ENCODE measurements around the gene CYP3A4. TPM values are rescaled to one million over a fixed set of nuclear protein-coding genes. Genes with fewer than 3 reads are reported as not detected.

The CYP3A4 gene
- total and polyA plus RNA-seq, 9 of the 15 experiments (the other 6 are each of a cell fraction or from before 2014, with no cell fraction given) = 0.07 to 0.08 TPM; not detected in 7

GRCh38 chr7:99742737-99743394 lies 41.1 kb downstream of the CYP3A4 start:
- no peak overlapping the region for H3K27ac ChIP-seq (ENCODE audit: extremely low read depth, low read depth, low read length)
- intact Hi-C loops (cut with micrococcal nuclease) (no loop called here), in situ Hi-C loops (cut with MboI) (no loop called here)
- H3K9me1 ChIP-seq (ENCODE audit: control insufficient read depth, insufficient read depth, low read length) = no peaks in the 10 kb centered on the region
- no peaks in the 10 kb centered on the region for H3K9me3 ChIP-seq (replicated peaks; ENCODE audit: control insufficient read depth, insufficient read depth, low read depth, low read length)
- no peak for DNase-seq (ENCODE audit: extremely low read depth in 1 of 4, low spot score in 3 of 4)
- no peaks in the 10 kb centered on the region for H3K27me3 ChIP-seq (ENCODE audit: control insufficient read depth in 2 of 2, insufficient read depth in 2 of 2, low read length in 2 of 2)
- H4K20me1 ChIP-seq (replicated peaks; ENCODE audit: control insufficient read depth, insufficient read depth, low read length) = no peaks in the 10 kb centered on the region
- no peak overlapping the region for H3K9ac ChIP-seq (ENCODE audit: insufficient read depth in 1 of 2, low read depth in 2 of 2, low read length in 2 of 2)
- no peak for FAIRE-seq
- H3K4me3 ChIP-seq = no peak overlapping the region
- no peak overlapping the region for H3K4me2 ChIP-seq (ENCODE audit: insufficient read depth, low read length)
- ChIA-PET CTCF (ENCODE audit: low intra/inter-chr PET ratio) (no interaction called here), POLR2A (no interaction called here)
- 5% methylated on average over 4 of the region's 4 CpGs for WGBS (ENCODE audit: insufficient coverage, low coverage, missing lambda C conversion rate)
- ATAC-seq = no peak
- no TSS peak for BruUV-seq (replicated peaks)
- H2AFZ ChIP-seq (ENCODE audit: low read depth, low read length) = no peak overlapping the region
- H3K79me2 ChIP-seq (ENCODE audit: control insufficient read depth, insufficient read depth, low read length) = no peaks in the 10 kb centered on the region
- H3K4me1 ChIP-seq (replicated peaks in 1 of 2; ENCODE audit: control insufficient read depth in 2 of 2, insufficient read depth in 2 of 2, low read length in 2 of 2) = no peaks in the 10 kb centered on the region
- H3K36me3 ChIP-seq (ENCODE audit: control insufficient read depth, insufficient read depth, low read length) = no peaks in the 10 kb centered on the region
- TF ChIP-seq, protein P1, sequence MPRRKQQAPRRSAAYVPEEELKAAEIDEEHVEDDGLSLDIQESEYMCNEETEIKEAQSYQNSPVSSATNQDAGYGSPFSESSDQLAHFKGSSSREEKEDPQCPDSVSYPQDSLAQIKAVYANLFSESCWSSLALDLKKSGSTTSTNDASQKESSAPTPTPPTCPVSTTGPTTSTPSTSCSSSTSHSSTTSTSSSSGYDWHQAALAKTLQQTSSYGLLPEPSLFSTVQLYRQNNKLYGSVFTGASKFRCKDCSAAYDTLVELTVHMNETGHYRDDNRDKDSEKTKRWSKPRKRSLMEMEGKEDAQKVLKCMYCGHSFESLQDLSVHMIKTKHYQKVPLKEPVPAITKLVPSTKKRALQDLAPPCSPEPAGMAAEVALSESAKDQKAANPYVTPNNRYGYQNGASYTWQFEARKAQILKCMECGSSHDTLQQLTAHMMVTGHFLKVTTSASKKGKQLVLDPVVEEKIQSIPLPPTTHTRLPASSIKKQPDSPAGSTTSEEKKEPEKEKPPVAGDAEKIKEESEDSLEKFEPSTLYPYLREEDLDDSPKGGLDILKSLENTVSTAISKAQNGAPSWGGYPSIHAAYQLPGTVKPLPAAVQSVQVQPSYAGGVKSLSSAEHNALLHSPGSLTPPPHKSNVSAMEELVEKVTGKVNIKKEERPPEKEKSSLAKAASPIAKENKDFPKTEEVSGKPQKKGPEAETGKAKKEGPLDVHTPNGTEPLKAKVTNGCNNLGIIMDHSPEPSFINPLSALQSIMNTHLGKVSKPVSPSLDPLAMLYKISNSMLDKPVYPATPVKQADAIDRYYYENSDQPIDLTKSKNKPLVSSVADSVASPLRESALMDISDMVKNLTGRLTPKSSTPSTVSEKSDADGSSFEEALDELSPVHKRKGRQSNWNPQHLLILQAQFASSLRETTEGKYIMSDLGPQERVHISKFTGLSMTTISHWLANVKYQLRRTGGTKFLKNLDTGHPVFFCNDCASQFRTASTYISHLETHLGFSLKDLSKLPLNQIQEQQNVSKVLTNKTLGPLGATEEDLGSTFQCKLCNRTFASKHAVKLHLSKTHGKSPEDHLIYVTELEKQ (CRISPR knock-in tag; IDR thresholded peaks at IDR 0.05) = no peak
- TF ChIP-seq, protein P2, sequence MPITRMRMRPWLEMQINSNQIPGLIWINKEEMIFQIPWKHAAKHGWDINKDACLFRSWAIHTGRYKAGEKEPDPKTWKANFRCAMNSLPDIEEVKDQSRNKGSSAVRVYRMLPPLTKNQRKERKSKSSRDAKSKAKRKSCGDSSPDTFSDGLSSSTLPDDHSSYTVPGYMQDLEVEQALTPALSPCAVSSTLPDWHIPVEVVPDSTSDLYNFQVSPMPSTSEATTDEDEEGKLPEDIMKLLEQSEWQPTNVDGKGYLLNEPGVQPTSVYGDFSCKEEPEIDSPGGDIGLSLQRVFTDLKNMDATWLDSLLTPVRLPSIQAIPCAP (CRISPR knock-in tag; IDR thresholded peaks at IDR 0.05; ENCODE audit: borderline replicate concordance) = no peak
- TF ChIP-seq, protein P3, sequence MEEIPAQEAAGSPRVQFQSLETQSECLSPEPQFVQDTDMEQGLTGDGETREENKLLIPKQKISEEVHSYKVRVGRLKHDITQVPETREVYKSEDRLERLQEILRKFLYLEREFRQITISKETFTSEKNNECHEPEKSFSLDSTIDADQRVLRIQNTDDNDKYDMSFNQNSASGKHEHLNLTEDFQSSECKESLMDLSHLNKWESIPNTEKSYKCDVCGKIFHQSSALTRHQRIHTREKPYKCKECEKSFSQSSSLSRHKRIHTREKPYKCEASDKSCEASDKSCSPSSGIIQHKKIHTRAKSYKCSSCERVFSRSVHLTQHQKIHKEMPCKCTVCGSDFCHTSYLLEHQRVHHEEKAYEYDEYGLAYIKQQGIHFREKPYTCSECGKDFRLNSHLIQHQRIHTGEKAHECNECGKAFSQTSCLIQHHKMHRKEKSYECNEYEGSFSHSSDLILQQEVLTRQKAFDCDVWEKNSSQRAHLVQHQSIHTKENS (CRISPR knock-in tag; IDR thresholded peaks at IDR 0.05) = no peak
- TF ChIP-seq, protein P4, sequence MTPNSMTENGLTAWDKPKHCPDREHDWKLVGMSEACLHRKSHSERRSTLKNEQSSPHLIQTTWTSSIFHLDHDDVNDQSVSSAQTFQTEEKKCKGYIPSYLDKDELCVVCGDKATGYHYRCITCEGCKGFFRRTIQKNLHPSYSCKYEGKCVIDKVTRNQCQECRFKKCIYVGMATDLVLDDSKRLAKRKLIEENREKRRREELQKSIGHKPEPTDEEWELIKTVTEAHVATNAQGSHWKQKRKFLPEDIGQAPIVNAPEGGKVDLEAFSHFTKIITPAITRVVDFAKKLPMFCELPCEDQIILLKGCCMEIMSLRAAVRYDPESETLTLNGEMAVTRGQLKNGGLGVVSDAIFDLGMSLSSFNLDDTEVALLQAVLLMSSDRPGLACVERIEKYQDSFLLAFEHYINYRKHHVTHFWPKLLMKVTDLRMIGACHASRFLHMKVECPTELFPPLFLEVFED (CRISPR knock-in tag; conservative IDR thresholded peaks at IDR 0.05) = no peak
- no peak for TF ChIP-seq ZNF507 (tag; conservative IDR thresholded peaks at IDR 0.05)
- TF ChIP-seq RFX1 (IDR thresholded peaks at IDR 0.05) = no peak
- TF ChIP-seq HSF4 (CRISPR knock-in tag; IDR thresholded peaks at IDR 0.05; ENCODE audit: borderline replicate concordance) = no peak
- TF ChIP-seq TCF7L2 (IDR thresholded peaks at IDR 0.05; ENCODE audit: low read depth, low read length) = no peak
- TF ChIP-seq STAT5B (CRISPR knock-in tag; IDR thresholded peaks at IDR 0.05) = no peak
- TF ChIP-seq, protein P5, sequence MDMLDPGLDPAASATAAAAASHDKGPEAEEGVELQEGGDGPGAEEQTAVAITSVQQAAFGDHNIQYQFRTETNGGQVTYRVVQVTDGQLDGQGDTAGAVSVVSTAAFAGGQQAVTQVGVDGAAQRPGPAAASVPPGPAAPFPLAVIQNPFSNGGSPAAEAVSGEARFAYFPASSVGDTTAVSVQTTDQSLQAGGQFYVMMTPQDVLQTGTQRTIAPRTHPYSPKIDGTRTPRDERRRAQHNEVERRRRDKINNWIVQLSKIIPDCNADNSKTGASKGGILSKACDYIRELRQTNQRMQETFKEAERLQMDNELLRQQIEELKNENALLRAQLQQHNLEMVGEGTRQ (CRISPR knock-in tag; IDR thresholded peaks at IDR 0.05) = no peak
- no peak for TF ChIP-seq XRCC4 (IDR thresholded peaks at IDR 0.05; ENCODE audit: extremely low read depth, insufficient read depth, insufficient read length)
- TF ChIP-seq NFE2L1 (tag; IDR thresholded peaks at IDR 0.05; ENCODE audit: borderline replicate concordance, low read depth) = no peak
- TF ChIP-seq CHD1 (IDR thresholded peaks at IDR 0.05; ENCODE audit: low read length) = no peak

All from K562 (cell line).